Effector memory CD8-positive, alpha-beta T cell (primary cell): ENCODE results near the gene ILDR2.
"Not testable (repeated sequence)": the region's sequence is repeated elsewhere in the genome, so short reads cannot be mapped to it uniquely, and the experiment has no call there.

Experiments used
- ATAC-seq: fragments of 150-1000 bp; cut with Tn5 transposase; replicated peaks from 2 replicates; pipeline ENCODE4 v1.10.0; 2021; ENCODE audit warnings: mild to moderate bottlenecking, moderate library complexity
- DNase-seq, 3 experiments: peaks; one replicate each; pipeline ENCODE4 v3.0.0; 2021
- H3K27ac Mint-ChIP-seq, 2 donors: one replicate each; pipeline ENCODE4 v1.8.0; 2022; ENCODE audit warnings: mild to moderate bottlenecking in 2 of 2, mixed read lengths in 2 of 2, moderate library complexity in 2 of 2
- H3K27me3 Mint-ChIP-seq, 2 donors: one replicate each; pipeline ENCODE4 v1.8.0; 2022; ENCODE audit warnings: mixed read lengths in 2 of 2
- H3K36me3 Mint-ChIP-seq: one replicate; pipeline ENCODE4 v1.8.0; 2022; ENCODE audit warnings: mild to moderate bottlenecking, moderate library complexity, mixed read lengths; ENCODE audit not compliant: insufficient read depth
- H3K4me1 Mint-ChIP-seq, 2 donors: one replicate each; pipeline ENCODE4 v1.8.0; 2022; ENCODE audit warnings: low read depth in 2 of 2, mixed read lengths in 2 of 2
- H3K4me3 Mint-ChIP-seq, 2 donors: one replicate each; pipeline ENCODE4 v1.8.0; 2022; ENCODE audit warnings: mild to moderate bottlenecking in 2 of 2, mixed read lengths in 2 of 2, moderate library complexity in 2 of 2
- H3K9me3 Mint-ChIP-seq, 2 donors: one replicate each; pipeline ENCODE4 v1.8.0; 2022; ENCODE audit warnings: mixed read lengths in 2 of 2

Gene ILDR2

GRCh38 chr1:166882893-166883292, 92.4 kb downstream of the ILDR2 start:
- no peak for ATAC-seq
- DNase-seq = no peak
- Mint-ChIP-seq H3K27me3 (peaks cover 16 to 30% of the 10 kb centered on the region in 2 donors), H3K4me1 (peaks cover 13 to 16% of the 10 kb centered on the region in 2 donors), H3K4me3 (no peak overlapping the region), H3K36me3 (no peaks in the 10 kb centered on the region), H3K9me3 (no peaks in the 10 kb centered on the region), H3K27ac (no peak overlapping the region)

- ATAC-seq, H3K9me3 Mint-ChIP-seq, DNase-seq, H3K4me3 Mint-ChIP-seq, H3K27me3 Mint-ChIP-seq, H3K27ac Mint-ChIP-seq: not testable (repeated sequence)
- Mint-ChIP-seq H3K36me3 (peaks cover 13% of the 10 kb centered on the region), H3K4me1 (peaks cover 13 to 15% of the 10 kb centered on the region in 2 donors)
Observed at GRCh38 chr1:166878173-166878917, 97.0 kb downstream of the ILDR2 start.

DNA sequence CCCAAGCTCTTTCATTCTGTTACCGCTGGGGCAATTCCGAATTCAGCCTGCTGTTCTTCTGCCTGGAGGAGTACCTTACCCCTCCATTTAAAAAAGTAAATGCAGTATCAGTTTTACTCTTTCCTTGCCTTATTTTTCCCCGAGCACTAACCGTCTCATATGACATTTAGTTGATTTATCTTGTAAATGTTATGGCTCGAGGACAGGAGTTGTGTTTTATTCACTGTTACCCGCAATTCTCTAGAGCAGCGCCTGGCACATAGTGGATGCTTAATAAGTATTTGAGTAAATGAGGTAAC, 98.9 kb downstream of the ILDR2 start:
- H3K36me3 Mint-ChIP-seq = peaks cover 13% of the 10 kb centered on the region
- DNase-seq (no peak), ATAC-seq (peak; percentile 1)
- no peaks in the 10 kb centered on the region for H3K9me3 Mint-ChIP-seq
- H3K27me3 Mint-ChIP-seq = no peaks in the 10 kb centered on the region
- H3K4me3 Mint-ChIP-seq = peak overlapping the region; percentile 82 to 87
- peak overlapping the region; percentile 92 to 93 for H3K27ac Mint-ChIP-seq
- H3K4me1 Mint-ChIP-seq = peaks cover 20 to 22% of the 10 kb centered on the region in 2 donors

GRCh38 chr1:166875734-166876539, 99.4 kb downstream of the ILDR2 start, which contains the start of gene TADA1:
TADA1 (minus strand) TSS chr1:166876264; CDS start chr1:166876233, 31 bp downstream.
- H3K4me3 Mint-ChIP-seq = peak within 1 kb of the TSS; percentile 82 to 87
- H3K36me3 Mint-ChIP-seq = peaks cover 13% of the 10 kb centered on the region

DNA sequence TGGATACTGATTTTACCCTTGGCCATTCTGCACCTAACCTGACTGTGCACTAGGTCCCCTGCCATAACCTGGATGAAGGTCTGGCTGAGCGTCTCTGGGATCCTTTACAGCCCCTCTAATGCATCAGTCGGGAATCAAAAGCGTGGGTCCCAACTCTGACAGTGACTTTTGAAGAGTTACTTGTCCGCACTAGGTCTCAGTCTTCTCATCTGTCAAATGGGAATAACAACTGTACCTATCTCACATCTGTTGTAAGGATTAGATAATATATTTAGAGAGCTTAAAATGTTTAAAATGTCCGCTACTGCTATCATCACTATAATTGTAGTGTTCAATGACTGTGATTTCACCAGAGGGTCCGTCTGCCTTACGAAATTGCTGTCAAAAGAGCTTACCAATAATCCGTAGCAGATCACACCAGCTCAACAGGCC, 100.0 kb downstream of the ILDR2 start:
- H3K27ac Mint-ChIP-seq = peak overlapping the region; percentile 92 to 93
- H3K4me3 Mint-ChIP-seq = peak overlapping the region; percentile 82 to 87
- H3K27me3 Mint-ChIP-seq = no peaks in the 10 kb centered on the region
- ATAC-seq (no peak), DNase-seq (no peak)
- peaks cover 22 to 28% of the 10 kb centered on the region in 2 donors for H3K4me1 Mint-ChIP-seq
- H3K36me3 Mint-ChIP-seq = peaks cover 13% of the 10 kb centered on the region
- no peaks in the 10 kb centered on the region for H3K9me3 Mint-ChIP-seq

More at GRCh38 chr1:166875734-166876539, 99.4 kb downstream of the ILDR2 start, which contains the start of gene TADA1:
- H3K9me3 Mint-ChIP-seq = no peaks in the 10 kb centered on the region
- DNase-seq = peak; percentile 96 to 97 (median 96)
- peak; percentile 86 for ATAC-seq
- no peaks in the 10 kb centered on the region for H3K27me3 Mint-ChIP-seq
- peak within 1 kb of the TSS; percentile 92 to 93 for H3K27ac Mint-ChIP-seq
- H3K4me1 Mint-ChIP-seq = peaks cover 22% of the 10 kb centered on the region in 2 donors

- Mint-ChIP-seq H3K27me3 (no peaks in the 10 kb centered on the region), H3K27ac (no peak overlapping the region), H3K4me3 (peak overlapping the region; percentile 82 to 87), H3K9me3 (no peaks in the 10 kb centered on the region), H3K4me1 (peaks cover 24 to 36% of the 10 kb centered on the region in 2 donors), H3K36me3 (peaks cover 13% of the 10 kb centered on the region)
- DNase-seq (no peak), ATAC-seq (no peak)
Observed at GRCh38 chr1:166874464-166874863, 100.9 kb downstream of the ILDR2 start.

DNA sequence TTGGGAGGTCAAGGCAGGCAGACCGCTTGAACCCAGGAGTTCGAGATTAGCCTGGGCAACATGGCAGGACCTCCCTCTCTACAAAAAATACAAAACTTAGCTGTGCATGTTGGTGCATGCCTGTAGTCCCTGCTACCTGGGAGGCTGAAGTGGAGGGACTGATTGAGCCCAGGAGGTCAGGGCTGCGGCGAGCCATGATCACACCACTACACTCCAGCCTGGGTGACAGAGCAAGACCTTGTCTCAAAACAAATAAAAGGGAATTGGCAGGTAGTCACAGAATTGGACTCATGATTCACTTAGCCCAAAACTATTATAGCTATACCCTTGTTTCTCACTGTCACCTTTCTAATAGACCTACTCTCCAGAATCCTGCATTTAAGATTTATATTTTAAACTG, 104.8 kb downstream of the ILDR2 start:
- H3K4me1 Mint-ChIP-seq = peaks cover 24 to 45% of the 10 kb centered on the region in 2 donors
- no peak for ATAC-seq
- H3K36me3 Mint-ChIP-seq = peaks cover 31% of the 10 kb centered on the region
- no peaks in the 10 kb centered on the region for H3K27me3 Mint-ChIP-seq
- no peak for DNase-seq
- peak overlapping the region; percentile 61 to 74 for H3K27ac Mint-ChIP-seq
- no peak overlapping the region for H3K4me3 Mint-ChIP-seq
- H3K9me3 Mint-ChIP-seq = no peaks in the 10 kb centered on the region

DNA sequence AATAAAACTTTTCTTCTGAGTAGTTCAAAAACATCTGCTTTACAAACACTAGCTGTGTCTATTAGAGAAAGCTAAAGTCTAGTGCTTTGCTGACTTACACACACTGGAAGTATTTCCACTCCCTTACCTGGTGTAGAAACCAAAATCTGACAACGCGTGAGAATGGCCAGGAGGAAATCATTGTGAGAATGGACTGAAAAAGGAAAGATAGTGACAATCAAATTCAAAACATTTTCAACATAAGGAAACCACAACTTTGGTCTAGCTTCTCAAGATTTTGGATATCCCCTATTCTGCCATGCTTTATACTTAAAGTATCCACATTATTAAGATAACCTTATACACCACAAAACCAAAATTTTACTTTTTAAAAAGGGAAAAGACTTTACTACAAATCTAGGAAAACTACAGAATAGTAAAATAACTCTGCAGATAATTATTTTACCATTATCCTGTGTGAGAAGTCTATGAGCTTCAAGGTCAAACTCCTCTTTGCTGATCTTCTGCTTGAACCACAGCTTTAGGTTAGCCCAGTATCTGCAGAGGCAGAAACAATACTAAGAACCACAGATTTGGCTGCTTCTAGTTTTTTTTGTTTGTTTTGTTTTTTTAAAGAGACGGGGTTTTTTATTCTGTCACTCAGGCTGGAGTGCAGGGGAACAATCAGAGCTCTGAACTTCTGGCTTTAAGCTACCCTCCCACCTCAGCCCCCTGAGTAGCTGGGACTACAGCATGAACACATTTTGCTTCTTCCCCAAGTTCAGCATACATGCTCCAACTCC, 105.8 kb downstream of the ILDR2 start:
- peak overlapping the region in 1 of 2 donors; percentile 22 for H3K27ac Mint-ChIP-seq
- no peaks in the 10 kb centered on the region for H3K9me3 Mint-ChIP-seq
- H3K4me3 Mint-ChIP-seq = no peak overlapping the region
- no peak for ATAC-seq
- peaks cover 38% of the 10 kb centered on the region for H3K36me3 Mint-ChIP-seq
- H3K27me3 Mint-ChIP-seq = no peaks in the 10 kb centered on the region
- DNase-seq = no peak
- peaks cover 17 to 36% of the 10 kb centered on the region in 2 donors for H3K4me1 Mint-ChIP-seq

- H3K4me1 Mint-ChIP-seq = peaks cover 15 to 33% of the 10 kb centered on the region in 2 donors
- H3K27me3 Mint-ChIP-seq = no peaks in the 10 kb centered on the region
- no peaks in the 10 kb centered on the region for H3K9me3 Mint-ChIP-seq
- H3K27ac Mint-ChIP-seq = peak overlapping the region in 1 of 2 donors; percentile 63
- H3K36me3 Mint-ChIP-seq = peaks cover 46% of the 10 kb centered on the region
- no peak for ATAC-seq
- DNase-seq = no peak
- no peak overlapping the region for H3K4me3 Mint-ChIP-seq
Observed at GRCh38 chr1:166868639-166869038, 106.7 kb downstream of the ILDR2 start.

DNA sequence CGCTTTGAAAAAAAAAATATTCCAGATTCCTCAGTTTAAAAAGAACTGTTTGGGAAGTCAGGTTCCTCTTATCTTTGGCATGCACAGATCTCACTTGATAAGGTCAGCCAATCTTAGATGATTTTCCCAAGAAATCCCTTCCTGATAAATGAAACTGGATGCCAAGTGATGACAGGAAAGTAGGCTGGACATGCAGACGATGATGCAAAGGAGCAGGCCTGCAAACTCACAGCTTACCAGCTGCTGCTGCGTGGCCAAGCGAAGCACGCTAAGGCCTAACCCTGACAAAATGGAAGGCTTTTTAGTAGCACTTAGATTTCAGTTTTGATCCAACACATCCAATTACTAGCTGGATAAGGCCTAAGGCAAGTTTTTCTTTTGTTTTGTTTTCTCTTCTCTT, 109.4 kb downstream of the ILDR2 start:
- H3K4me3 Mint-ChIP-seq = no peak overlapping the region
- no peak overlapping the region for H3K27ac Mint-ChIP-seq
- peaks cover 66% of the 10 kb centered on the region for H3K36me3 Mint-ChIP-seq
- peaks cover 4 to 23% of the 10 kb centered on the region in 2 donors for H3K4me1 Mint-ChIP-seq
- ATAC-seq = no peak
- DNase-seq = no peak
- no peaks in the 10 kb centered on the region for H3K27me3 Mint-ChIP-seq
- no peaks in the 10 kb centered on the region for H3K9me3 Mint-ChIP-seq

DNA sequence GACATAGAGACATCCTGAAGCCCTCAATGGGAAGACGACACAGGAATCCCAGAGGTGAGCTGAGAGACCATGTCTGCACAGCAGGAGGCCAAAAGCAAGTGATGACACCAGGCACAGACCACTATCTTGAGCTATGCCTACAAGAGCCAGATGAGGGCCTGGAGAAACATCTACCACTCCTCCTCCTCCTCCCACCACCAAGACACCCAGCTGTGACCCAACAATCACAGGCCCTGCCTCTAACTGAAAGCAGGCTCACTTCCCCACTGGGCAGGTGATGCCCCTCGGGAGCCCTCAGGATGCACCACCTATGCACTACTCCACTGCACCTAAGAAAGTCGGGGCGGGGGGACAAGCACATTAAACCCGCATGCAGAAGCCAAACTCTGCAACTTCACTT, 115.7 kb downstream of the ILDR2 start:
- Mint-ChIP-seq H3K27ac (peak overlapping the region; percentile 13 to 67), H3K4me1 (peaks cover 7 to 15% of the 10 kb centered on the region in 2 donors), H3K9me3 (no peaks in the 10 kb centered on the region), H3K27me3 (no peaks in the 10 kb centered on the region), H3K4me3 (no peak overlapping the region), H3K36me3 (peaks cover 69% of the 10 kb centered on the region)
- DNase-seq (no peak), ATAC-seq (no peak)

DNA sequence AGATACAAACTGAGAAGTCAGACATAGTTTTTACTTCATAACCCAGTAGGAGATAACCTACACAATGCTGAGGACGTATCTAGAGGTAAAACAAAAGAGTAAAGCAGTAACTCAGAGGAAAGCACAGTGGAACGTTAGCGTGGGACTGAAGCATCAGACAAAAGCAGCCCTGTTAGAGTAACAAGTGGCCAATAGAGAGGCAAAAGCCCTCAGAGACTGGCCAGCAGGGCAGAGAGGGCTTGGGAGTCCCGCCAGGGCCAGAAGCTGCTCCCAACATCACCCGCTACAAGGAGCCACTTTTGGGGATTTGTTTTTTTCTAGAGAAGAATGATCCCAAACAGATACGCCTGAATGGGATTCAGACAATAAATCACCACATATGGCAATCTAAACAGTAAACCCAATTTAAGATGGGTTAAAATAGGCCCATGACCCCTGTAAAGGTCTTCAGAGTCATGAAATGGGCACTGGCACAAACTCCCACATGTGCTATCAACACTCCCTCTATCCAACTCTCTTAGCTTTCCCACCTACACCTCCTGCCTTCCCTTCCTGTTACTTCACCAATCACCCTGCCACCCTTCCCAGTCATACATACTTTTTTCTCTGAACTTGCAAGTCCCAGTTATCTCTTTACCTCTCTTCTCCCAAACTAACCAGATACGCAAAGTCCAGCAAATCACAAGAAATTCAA, 116.5 kb downstream of the ILDR2 start:
- no peak for DNase-seq
- peak overlapping the region; percentile 13 to 24 for H3K27ac Mint-ChIP-seq

More for the DNA sequence above, 116.5 kb downstream of the ILDR2 start:
- H3K4me3 Mint-ChIP-seq = no peak overlapping the region
- no peak for ATAC-seq
- no peaks in the 10 kb centered on the region for H3K27me3 Mint-ChIP-seq
- peaks cover 70% of the 10 kb centered on the region for H3K36me3 Mint-ChIP-seq
- peaks cover 10 to 15% of the 10 kb centered on the region in 2 donors for H3K4me1 Mint-ChIP-seq
- no peaks in the 10 kb centered on the region for H3K9me3 Mint-ChIP-seq
